ENCODE measurements around the gene EDN2. TPM values are rescaled to one million over a fixed set of nuclear protein-coding genes. Genes with fewer than 3 reads are reported as not detected.

Gene EDN2
- total RNA-seq, 1 experiment from 2014 or later: not detected

- TF ChIP-seq CTCF (conservative IDR thresholded peaks at IDR 0.05; ENCODE audit: low read depth, low read length): no peak
- TF ChIP-seq EZH2 (IDR thresholded peaks at IDR 0.05; ENCODE audit: borderline replicate concordance, low read depth, low read length, poor library complexity, severe bottlenecking): no peak
- ChIA-PET CTCF (no interaction called here), POLR2A (ENCODE audit: low non-redundant PET) (no interaction called here)
- Histone ChIP-seq H3K27ac (ENCODE audit: low read depth, low read length, poor library complexity, severe bottlenecking) (no peak overlapping the region), H3K4me1 (ENCODE audit: insufficient read depth, low read length, poor library complexity, severe bottlenecking) (no peaks in the 10 kb centered on the region), H3K27me3 (replicated peaks; ENCODE audit: insufficient read depth, low read depth, low read length, poor library complexity) (no peaks in the 10 kb centered on the region), H3K9me3 (ENCODE audit: low read depth, low read length, poor library complexity, severe bottlenecking) (no peaks in the 10 kb centered on the region), H3K36me3 (ENCODE audit: insufficient read depth, low read length, poor library complexity, severe bottlenecking) (no peaks in the 10 kb centered on the region), H3K4me3 (ENCODE audit: low read depth, low read length, poor library complexity, severe bottlenecking) (no peak overlapping the region)
- BruUV-seq (replicated peaks): no TSS peak
- no peak for DNase-seq (ENCODE audit: low spot score)
- intact Hi-C loops (cut with micrococcal nuclease; ENCODE audit: unreplicated experiment): no loop called here
Measured at GRCh38 chr1:41465741-41466140, 18.7 kb downstream of the EDN2 start.

- no peak overlapping the region for H3K27ac ChIP-seq (ENCODE audit: low read depth, low read length, poor library complexity, severe bottlenecking)
- H3K27me3 ChIP-seq (replicated peaks; ENCODE audit: insufficient read depth, low read depth, low read length, poor library complexity): no peaks in the 10 kb centered on the region
- no peaks in the 10 kb centered on the region for H3K4me1 ChIP-seq (ENCODE audit: insufficient read depth, low read length, poor library complexity, severe bottlenecking)
- no peak for DNase-seq (ENCODE audit: low spot score)
- intact Hi-C loops (cut with micrococcal nuclease; ENCODE audit: unreplicated experiment): no loop called here
- no peaks in the 10 kb centered on the region for H3K9me3 ChIP-seq (ENCODE audit: low read depth, low read length, poor library complexity, severe bottlenecking)
- no peak overlapping the region for H3K4me3 ChIP-seq (ENCODE audit: low read depth, low read length, poor library complexity, severe bottlenecking)
- BruUV-seq (replicated peaks): no TSS peak
- no peaks in the 10 kb centered on the region for H3K36me3 ChIP-seq (ENCODE audit: insufficient read depth, low read length, poor library complexity, severe bottlenecking)
- CTCF ChIA-PET: no interaction called here
- no peak for TF ChIP-seq CTCF (conservative IDR thresholded peaks at IDR 0.05; ENCODE audit: low read depth, low read length)
- POLR2A ChIA-PET (ENCODE audit: low non-redundant PET): no interaction called here
Measured at GRCh38 chr1:41464885-41465284, 19.6 kb downstream of the EDN2 start.

GRCh38 chr1:41463516-41463915 lies 21.0 kb downstream of the EDN2 start:
- ChIA-PET CTCF (no interaction called here), POLR2A (ENCODE audit: low non-redundant PET) (no interaction called here)
- Histone ChIP-seq H3K27me3 (replicated peaks; ENCODE audit: insufficient read depth, low read depth, low read length, poor library complexity) (no peaks in the 10 kb centered on the region), H3K36me3 (ENCODE audit: insufficient read depth, low read length, poor library complexity, severe bottlenecking) (no peaks in the 10 kb centered on the region), H3K9me3 (ENCODE audit: low read depth, low read length, poor library complexity, severe bottlenecking) (no peaks in the 10 kb centered on the region), H3K27ac (ENCODE audit: low read depth, low read length, poor library complexity, severe bottlenecking) (no peak overlapping the region), H3K4me3 (ENCODE audit: low read depth, low read length, poor library complexity, severe bottlenecking) (no peak overlapping the region), H3K4me1 (ENCODE audit: insufficient read depth, low read length, poor library complexity, severe bottlenecking) (peaks cover 3% of the 10 kb centered on the region)
- no peak for TF ChIP-seq EZH2 (IDR thresholded peaks at IDR 0.05; ENCODE audit: borderline replicate concordance, low read depth, low read length, poor library complexity, severe bottlenecking)
- no peak for TF ChIP-seq CTCF (conservative IDR thresholded peaks at IDR 0.05; ENCODE audit: low read depth, low read length)
- intact Hi-C loops (cut with micrococcal nuclease; ENCODE audit: unreplicated experiment): no loop called here
- no peak for DNase-seq (ENCODE audit: low spot score)
- no TSS peak for BruUV-seq (replicated peaks)
